ENCODE data around the gene RBM8A.

Gene RBM8A

GRCh38 chr1:145912128-145912641 is 15.1 kb downstream of the RBM8A start:
- no peak for DNase-seq

GRCh38 chr1:145908653-145909052 is 18.6 kb downstream of the RBM8A start:
- DNase-seq, result no peak

DNA sequence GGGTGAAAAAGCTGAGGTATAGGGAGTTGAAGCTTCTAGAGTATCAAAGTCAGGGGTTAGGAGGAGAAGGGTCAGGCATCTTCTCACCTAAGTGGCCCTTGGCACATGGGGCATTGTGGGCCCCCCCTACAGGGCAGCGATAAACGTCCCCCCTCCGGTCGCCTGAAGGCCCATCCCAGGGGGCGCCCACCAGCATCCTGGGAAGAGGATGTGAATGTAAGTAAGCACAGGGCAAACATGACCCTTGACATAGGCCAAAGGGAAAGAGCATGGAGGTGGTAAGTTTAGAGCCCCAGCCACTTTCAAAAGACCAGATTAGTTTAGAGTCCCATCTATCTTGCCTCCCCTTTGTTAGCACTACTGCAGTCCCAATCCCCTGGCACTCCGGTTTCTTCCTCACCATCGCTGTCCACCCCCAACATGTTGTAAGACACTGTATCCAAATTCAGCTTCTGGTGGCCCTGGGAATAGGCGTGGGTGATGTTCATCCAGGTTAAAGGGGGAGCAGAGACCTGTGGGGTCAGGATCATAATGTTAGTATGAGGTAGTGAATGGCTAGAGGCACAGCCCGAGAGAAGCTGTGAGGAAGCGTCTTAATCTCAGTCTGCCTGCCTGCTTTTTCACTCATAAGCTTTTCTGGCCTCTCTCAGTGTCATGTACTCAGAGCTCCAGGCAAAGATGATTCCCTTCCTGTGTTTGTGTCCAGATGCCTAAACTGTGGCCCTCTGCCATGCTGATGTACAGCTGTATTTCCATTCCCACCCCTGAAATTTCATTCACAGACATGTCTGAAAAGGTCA is 20.1 kb downstream of the RBM8A start:
- DNase-seq, result no peak

GRCh38 chr1:145901312-145902021 is 25.8 kb downstream of the RBM8A start:
- no peak for DNase-seq

- DNase-seq, result no peak
These were observed 28.5 kb downstream of the RBM8A start for GRCh38 chr1:145898756-145899155.

DNA sequence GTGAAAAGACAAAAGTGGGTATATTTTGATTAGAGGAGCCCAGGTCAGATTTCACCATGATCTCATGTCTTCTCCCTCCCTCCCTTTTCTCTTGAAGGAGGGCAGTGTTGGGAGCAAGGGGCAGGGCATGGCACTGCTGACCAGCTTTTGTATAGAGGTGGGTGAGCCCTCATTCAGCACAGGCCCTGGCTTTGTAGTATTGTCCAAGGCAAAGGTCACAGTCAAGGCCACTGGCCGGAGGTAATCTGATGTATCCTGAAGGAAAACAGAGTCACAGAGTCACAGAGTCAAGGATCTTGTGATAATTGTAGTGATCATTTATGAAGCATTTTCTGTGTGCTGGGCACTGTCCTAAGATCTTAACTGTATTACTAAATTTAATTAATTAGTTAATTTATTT is 29.3 kb downstream of the RBM8A start:
- no peak for DNase-seq

DNA sequence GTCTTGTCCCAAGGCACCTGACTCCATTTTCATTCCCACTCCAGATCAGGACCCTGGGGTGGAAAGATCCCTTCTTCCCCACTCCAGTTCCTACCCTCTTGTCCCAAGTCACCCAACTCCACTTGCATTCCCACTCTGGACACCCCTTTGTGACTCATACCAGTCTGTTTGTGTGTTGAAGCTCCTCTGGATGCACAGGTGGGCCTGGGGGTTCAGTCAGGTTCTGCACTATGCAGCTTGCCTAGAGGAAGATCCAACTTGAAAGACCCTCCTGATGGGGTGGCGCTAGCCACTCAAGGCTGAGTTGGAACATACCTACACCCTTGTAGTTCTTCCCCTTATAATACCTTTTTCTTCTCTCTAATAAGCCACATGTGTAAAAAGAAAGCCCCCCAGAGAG is 31.8 kb downstream of the RBM8A start:
- no peak for DNase-seq

GRCh38 chr1:145893306-145894055 is 33.8 kb downstream of the RBM8A start:
- no peak for DNase-seq

DNA sequence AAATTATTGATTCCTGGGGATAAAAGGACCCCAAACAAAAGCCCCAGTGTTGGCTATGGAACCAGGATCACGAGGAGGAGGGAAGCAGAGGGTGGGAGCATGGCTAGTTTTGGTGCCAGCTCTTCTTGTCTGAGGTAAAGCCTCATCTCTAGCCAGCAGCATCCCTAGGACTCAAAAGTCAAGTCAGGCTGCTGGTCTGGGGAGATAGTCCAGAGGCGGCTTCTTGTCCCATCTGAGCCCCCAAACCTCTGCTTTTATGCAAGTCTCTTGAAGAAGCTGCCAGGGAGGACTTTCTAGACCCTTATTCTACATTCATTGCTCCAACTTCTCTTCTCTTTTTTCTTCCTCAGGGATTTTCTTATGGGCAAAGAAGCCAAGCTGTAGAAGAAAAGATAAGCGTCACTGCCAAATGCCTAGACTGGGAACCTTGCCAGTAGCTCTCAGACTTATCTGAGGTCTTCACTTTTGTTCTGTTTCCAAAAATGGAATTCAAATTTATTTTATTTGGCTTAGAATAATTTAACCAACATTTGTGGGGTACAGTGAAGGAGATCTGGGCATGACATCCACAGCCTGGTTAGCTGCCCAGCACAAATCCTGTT is 34.7 kb downstream of the RBM8A start:
- peak; percentile 20 for DNase-seq

DNA sequence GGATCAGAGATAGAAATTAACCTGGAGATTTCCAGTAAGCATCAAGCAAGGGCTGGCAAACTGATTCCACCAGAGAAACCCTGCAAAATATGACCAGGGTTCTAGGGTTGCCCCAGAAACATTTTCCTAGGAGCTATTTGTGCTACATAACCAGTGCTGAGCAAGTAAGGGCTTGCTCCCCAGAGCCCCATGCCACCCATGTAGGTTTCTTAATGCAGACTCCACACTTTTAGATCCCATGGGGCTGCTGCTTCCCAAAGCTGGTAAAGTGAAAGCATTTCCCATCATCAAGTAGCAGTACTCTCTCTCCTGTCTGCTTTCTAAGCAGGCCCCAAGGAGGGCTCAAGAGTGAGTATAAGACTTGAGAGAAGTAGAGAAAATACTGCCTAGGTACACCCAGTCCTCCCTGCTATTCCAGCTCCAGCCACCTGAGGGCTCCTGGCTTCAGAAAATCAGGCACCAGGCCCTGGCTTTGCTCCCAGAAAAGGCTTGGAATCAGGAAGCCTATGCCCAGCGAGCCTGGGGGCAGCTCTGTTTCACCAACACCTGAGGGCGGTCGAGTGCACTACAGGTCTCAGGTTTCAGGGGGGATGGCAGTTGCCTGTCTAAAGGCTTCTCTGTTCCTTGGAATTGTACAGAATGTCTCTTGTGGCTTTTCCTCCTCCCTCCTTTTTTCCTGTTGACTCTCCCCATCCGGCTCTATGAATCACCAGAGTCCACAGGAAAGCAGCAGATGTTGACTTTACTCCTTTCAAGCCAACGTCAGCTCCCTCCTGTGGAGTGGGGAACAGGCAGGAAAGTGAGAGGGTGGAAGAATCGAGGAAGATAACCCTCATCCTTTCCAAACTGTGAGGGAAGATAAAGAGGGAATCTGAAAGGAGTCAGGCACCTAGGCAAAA is 35.4 kb downstream of the RBM8A start:
- DNase-seq, result peak; percentile 98

DNA sequence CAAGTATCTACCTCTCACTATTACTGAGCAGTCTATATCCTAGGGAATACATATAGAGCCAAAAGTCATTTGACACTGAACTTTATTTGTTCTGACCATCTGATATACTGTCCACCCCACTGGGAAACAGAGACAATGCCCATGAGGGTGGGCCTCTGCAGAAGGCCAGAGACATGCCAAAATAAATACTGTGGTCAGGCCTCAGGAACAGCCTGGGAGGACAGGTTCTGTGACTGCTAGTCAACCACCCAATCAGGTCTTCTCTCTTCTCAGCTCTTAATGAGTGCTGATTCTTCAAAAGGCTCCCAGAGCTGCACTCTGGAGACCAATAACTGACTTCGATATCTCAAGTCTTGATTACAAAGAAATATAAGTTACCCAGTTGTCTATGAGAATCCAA is 36.1 kb downstream of the RBM8A start:
- peak; percentile 29 for DNase-seq

- DNase-seq, result no peak
These were observed 37.6 kb downstream of the RBM8A start for GRCh38 chr1:145889722-145890121.

GRCh38 chr1:145887631-145888030 is 39.7 kb downstream of the RBM8A start:
- no peak for DNase-seq

- DNase-seq, result no peak
These were observed 40.5 kb downstream of the RBM8A start for GRCh38 chr1:145886816-145887215.

DNA sequence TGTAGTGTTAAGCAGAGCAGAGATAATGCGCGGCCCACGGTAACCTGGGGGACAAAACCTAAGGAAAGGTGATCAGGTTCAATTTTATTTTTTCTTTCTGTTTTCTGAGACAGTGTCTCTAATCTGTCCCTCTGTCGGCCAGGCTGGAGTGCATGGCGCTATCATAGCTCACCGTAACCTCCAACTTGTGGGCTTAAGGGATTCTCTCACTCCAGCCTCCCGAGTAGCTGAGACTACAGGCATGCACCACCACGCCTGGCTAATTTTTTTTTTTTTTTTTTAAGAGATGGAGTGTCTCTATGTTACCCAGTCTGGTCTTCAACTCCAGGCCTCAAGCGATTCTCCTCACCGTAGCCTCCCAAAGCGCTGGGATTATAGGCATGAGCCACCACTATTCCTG is 40.9 kb downstream of the RBM8A start:
- DNase-seq, result no peak

- DNase-seq, result peak; percentile 77
These were observed 41.5 kb downstream of the RBM8A start, which contains the start of gene ANKRD35 for GRCh38 chr1:145885738-145886287. TSS of gene ANKRD35 (minus strand) at chr1:145885866. CDS start at chr1:145885758, 108 bp downstream.

DNA sequence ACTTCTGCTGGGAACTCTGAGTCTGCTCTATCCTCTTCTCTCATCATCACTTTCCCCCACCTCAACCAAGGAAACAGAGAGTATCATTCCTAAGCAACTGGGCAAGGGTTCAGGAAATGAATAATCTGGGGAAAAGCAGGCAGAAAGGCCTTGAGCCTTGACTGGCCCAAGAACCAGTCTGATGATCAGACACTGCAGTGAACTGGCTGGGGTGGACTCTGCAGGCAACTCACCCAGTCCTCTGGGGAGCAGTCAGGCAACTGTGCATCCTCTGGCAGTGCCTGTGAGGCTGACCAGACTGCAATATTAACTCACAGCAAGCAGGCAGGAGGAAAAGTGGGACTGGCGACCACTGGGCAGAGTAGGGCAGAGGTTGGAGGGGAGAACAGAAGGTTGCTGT is 42.6 kb downstream of the RBM8A start:
- DNase-seq, result no peak

DNA sequence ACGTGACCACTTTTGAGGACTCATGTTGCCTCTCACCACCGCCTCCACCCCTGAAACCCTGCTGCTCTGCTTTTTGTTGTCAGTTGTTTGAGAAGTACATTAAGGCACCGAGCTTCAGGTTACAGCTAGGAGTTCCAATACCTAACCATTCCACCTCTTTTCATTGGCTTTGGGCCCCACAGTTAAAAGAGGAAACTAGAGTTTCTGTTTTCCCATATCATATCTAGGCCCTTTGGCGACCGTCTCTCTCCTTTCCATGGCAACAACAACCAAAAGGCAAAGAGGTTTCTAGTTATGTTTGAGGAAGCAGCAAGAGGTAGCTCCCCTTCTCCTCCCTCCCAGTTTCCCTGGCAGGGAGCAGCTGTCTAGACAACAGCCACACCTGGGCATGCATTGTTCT is 47.5 kb downstream of the RBM8A start:
- peak; percentile 95 for DNase-seq

DNA sequence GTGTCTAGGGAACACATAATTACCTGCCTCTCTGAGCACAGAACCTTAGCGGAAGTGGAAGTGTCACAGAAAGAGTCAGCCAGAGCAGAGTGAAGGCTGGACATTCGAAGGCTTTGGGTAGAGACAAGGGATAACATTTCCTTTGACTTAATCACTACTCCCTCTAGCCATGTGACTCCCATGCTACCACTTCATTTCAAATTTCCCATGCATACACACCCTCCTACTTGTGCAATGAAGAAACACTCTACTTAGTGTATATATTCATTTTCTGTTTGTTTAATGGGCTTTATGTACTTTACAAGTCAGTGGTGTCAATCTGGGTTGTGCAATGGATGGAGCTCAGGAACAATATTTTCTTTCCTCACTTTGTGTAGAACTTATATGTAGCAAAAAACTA is 48.6 kb downstream of the RBM8A start:
- DNase-seq, result no peak

DNA sequence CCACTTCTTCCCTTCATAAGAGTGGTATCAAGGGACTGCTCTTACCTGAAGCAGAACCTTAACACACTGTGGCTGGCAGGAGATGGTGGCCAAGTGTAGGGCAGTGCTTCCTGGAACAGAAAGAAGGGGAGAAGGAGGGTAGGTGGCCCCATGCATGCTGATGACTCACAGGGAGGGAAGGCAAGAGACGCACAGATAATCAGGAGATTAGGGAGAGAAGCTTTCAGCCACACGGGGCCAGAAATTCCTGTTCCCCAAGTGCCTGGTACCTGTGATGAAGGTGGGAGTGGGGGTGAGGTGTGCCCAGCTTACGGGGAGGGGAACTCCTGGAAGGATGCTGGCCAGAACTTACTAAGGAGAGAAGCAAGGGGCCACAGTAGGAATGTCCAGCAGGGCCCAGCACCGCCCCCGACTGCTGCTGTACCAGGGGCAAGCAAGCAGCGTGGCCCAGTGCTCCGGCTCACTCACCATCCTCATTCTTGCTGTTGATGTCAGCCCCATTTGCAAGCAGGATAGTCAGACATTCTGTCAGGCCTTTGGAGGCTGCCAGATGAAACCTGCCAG is 49.3 kb downstream of the RBM8A start:
- DNase-seq, result no peak

GRCh38 chr1:145874646-145875045 is 52.6 kb downstream of the RBM8A start:
- DNase-seq, result no peak

All from COR-L47 (cell line).